DND-41 (cell line): ENCODE results near the gene CACNA2D3.

ENCODE experiments used
- ATAC-seq: fragments of 200-7000 bp; cut with Tn5 transposase; 3 replicates; pipeline ENCODE4 v1.9.1; 2021; ENCODE audit warnings: low read depth; ENCODE audit not compliant: insufficient read depth
- DNase-seq: peaks from one replicate; pipeline ENCODE4 v3.0.0-alpha.2; 2020
- H2AFZ ChIP-seq: 2 replicates; pipeline ENCODE4 v1.6.0; 2012; ENCODE audit warnings: low read depth, low read length
- H3K27ac ChIP-seq: 2 replicates; pipeline ENCODE4 v1.5.1; 2012; ENCODE audit warnings: low read length, inconsistent platforms
- H3K27me3 ChIP-seq: fragments of 200-600 bp; sonication (generic); 2 replicates; pipeline ENCODE4 v1.6.0; 2012; ENCODE audit warnings: low read length, mild to moderate bottlenecking, inconsistent platforms; ENCODE audit not compliant: insufficient read depth, poor library complexity
- H3K36me3 ChIP-seq: 2 replicates; pipeline ENCODE4 v1.5.1; 2012; ENCODE audit warnings: low read length, inconsistent platforms; ENCODE audit not compliant: insufficient read depth
- H3K4me1 ChIP-seq: 2 replicates; pipeline ENCODE4 v1.5.1; 2012; ENCODE audit warnings: mild to moderate bottlenecking, low read length; ENCODE audit not compliant: insufficient read depth
- H3K4me2 ChIP-seq: 2 replicates; pipeline ENCODE4 v1.6.0; 2012; ENCODE audit warnings: mild to moderate bottlenecking, moderate library complexity, low read length, inconsistent platforms; ENCODE audit not compliant: insufficient read depth
- H3K4me3 ChIP-seq, 2 experiments: fragments of 200-600 bp in 1 of 2; shearing (Covaris generic) in 1 of 2; 2 replicates each; pipeline ENCODE4 v1.5.1; 2012 to 2016; ENCODE audit warnings: inconsistent platforms in 2 of 2, low read length in 2 of 2, mild to moderate bottlenecking in 2 of 2, low read depth in 1 of 2, moderate library complexity in 1 of 2
- H3K79me2 ChIP-seq: 2 replicates; pipeline ENCODE4 v1.6.0; 2012; ENCODE audit warnings: low read length, inconsistent platforms; ENCODE audit not compliant: insufficient read depth
- H3K9ac ChIP-seq: 2 replicates; pipeline ENCODE4 v1.6.0; 2012; ENCODE audit warnings: low read depth, mild to moderate bottlenecking, inconsistent platforms, low read length, moderate library complexity
- H3K9me3 ChIP-seq: 2 replicates; pipeline ENCODE4 v1.5.1; 2012; ENCODE audit warnings: low read length, moderate library complexity, mild to moderate bottlenecking, inconsistent platforms; ENCODE audit not compliant: insufficient read depth, severe bottlenecking
- H4K20me1 ChIP-seq: 2 replicates; pipeline ENCODE4 v1.6.0; 2012; ENCODE audit warnings: low read length; ENCODE audit not compliant: insufficient read depth
- CTCF ChIP-seq: IDR thresholded peaks from 2 replicates; pipeline ENCODE4 v1.5.1; 2012; ENCODE audit warnings: borderline replicate concordance, low read length, moderate library complexity, mild to moderate bottlenecking; ENCODE audit not compliant: poor library complexity, severe bottlenecking; ENCODE audit errors: extremely low read depth
- EZH2 ChIP-seq: IDR thresholded peaks from 3 replicates; pipeline ENCODE4 v1.6.1; 2012; ENCODE audit warnings: borderline replicate concordance, low read depth, mild to moderate bottlenecking, moderate library complexity, low read length, inconsistent platforms; ENCODE audit not compliant: severe bottlenecking

The CACNA2D3 gene

GRCh38 chr3:54506603-54507002, 384.3 kb downstream of the CACNA2D3 start:
- Histone ChIP-seq H3K27me3 (no peaks in the 10 kb centered on the region), H3K36me3 (no peaks in the 10 kb centered on the region), H3K4me2 (no peak overlapping the region), H3K27ac (no peak overlapping the region), H3K79me2 (no peaks in the 10 kb centered on the region), H3K9ac (no peak overlapping the region), H2AFZ (no peak overlapping the region), H3K9me3 (no peaks in the 10 kb centered on the region), H3K4me1 (no peaks in the 10 kb centered on the region), H3K4me3 (no peak overlapping the region), H4K20me1 (no peaks in the 10 kb centered on the region)
- DNase-seq (no peak), ATAC-seq (no peak)
- no peak for TF ChIP-seq EZH2
- no peak for TF ChIP-seq CTCF

GRCh38 chr3:54507876-54508460, 385.6 kb downstream of the CACNA2D3 start:
- H3K4me1 ChIP-seq: no peaks in the 10 kb centered on the region
- no peaks in the 10 kb centered on the region for H3K9me3 ChIP-seq
- no peaks in the 10 kb centered on the region for H3K27me3 ChIP-seq
- TF ChIP-seq EZH2 (no peak), CTCF (no peak)
- DNase-seq (no peak), ATAC-seq (no peak)
- no peak overlapping the region for H3K4me2 ChIP-seq
- no peak overlapping the region for H3K27ac ChIP-seq
- H3K36me3 ChIP-seq: no peaks in the 10 kb centered on the region
- H3K9ac ChIP-seq: no peak overlapping the region
- no peak overlapping the region for H2AFZ ChIP-seq
- H3K4me3 ChIP-seq: no peak overlapping the region
- H3K79me2 ChIP-seq: no peaks in the 10 kb centered on the region
- H4K20me1 ChIP-seq: no peaks in the 10 kb centered on the region

- H3K4me2 ChIP-seq: no peak overlapping the region
- no peaks in the 10 kb centered on the region for H3K9me3 ChIP-seq
- no peaks in the 10 kb centered on the region for H3K4me1 ChIP-seq
- H3K9ac ChIP-seq: no peak overlapping the region
- H3K79me2 ChIP-seq: no peaks in the 10 kb centered on the region
- TF ChIP-seq EZH2 (no peak), CTCF (no peak)
- ATAC-seq (no peak), DNase-seq (no peak)
- H2AFZ ChIP-seq: no peak overlapping the region
- no peaks in the 10 kb centered on the region for H4K20me1 ChIP-seq
- H3K27ac ChIP-seq: no peak overlapping the region
- H3K4me3 ChIP-seq: no peak overlapping the region
- no peaks in the 10 kb centered on the region for H3K27me3 ChIP-seq
- H3K36me3 ChIP-seq: no peaks in the 10 kb centered on the region
These were observed 388.2 kb downstream of the CACNA2D3 start for GRCh38 chr3:54510506-54510905.
